ENCODE data around the gene CCDC40. TPM values are rescaled to one million over a fixed set of nuclear protein-coding genes. Genes with fewer than 3 reads are reported as not detected.

CCDC40 gene
- total RNA-seq, 1 experiment from 2014 or later, result 16.3 TPM

GRCh38 chr17:79991140-79991923 lies 45.1 kb upstream of the CCDC40 start:
- ChIA-PET POLR2A (interaction anchor here (0.7 kb wide), 2 partner anchors 16 to 176 kb away, joined by 3 read pairs; no protein-coding TSS in a partner anchor), CTCF (interaction anchor here (0.6 to 5.3 kb wide), 13 partner anchors 14 to 264 kb away, joined by 3 to 42 read pairs (median 4); no protein-coding TSS in a partner anchor)
- peaks cover 58% of the 10 kb centered on the region for H3K4me1 Mint-ChIP-seq

GRCh38 chr17:79991924-79992648 lies 44.4 kb upstream of the CCDC40 start:
- peak overlapping the region; percentile 51; the same call in 1 of the 2 replicates for H3K27ac Mint-ChIP-seq
- DNase-seq (ENCODE audit: low spot score), result no peak
- POLR2A ChIA-PET, result interaction anchor here (0.7 to 1.0 kb wide), 3 partner anchors 17 to 176 kb away, joined by 3 read pairs; partner anchors contain the start of gene CBX4
- H3K4me1 Mint-ChIP-seq, result peaks cover 63% of the 10 kb centered on the region
- H3K9me3 Mint-ChIP-seq, result no peaks in the 10 kb centered on the region
- H3K27me3 Mint-ChIP-seq (ENCODE audit: low read depth), result no peaks in the 10 kb centered on the region
- no peaks in the 10 kb centered on the region for H3K36me3 Mint-ChIP-seq
- ATAC-seq, result peak; percentile 27
- TF ChIP-seq FOXJ3 (CRISPR knock-in tag; IDR thresholded peaks at IDR 0.05; ENCODE audit: borderline replicate concordance) (no peak), SMAD4 (CRISPR knock-in tag; IDR thresholded peaks at IDR 0.05) (no peak), GABPB1 (CRISPR knock-in tag; IDR thresholded peaks at IDR 0.05) (peak; percentile 83), HMGXB4 (CRISPR knock-in tag; IDR thresholded peaks at IDR 0.05) (no peak), SP1 (CRISPR knock-in tag; conservative IDR thresholded peaks at IDR 0.05) (no peak), ZNF423 (CRISPR knock-in tag; IDR thresholded peaks at IDR 0.05) (peak; percentile 69; the same call in 1 of the 2 replicates), NFYB (CRISPR knock-in tag; conservative IDR thresholded peaks at IDR 0.05; ENCODE audit: low read depth) (no peak), ZNF425 (CRISPR knock-in tag; conservative IDR thresholded peaks at IDR 0.05) (no peak), TP53 (CRISPR knock-in tag; IDR thresholded peaks at IDR 0.05) (no peak), SMAD3 (CRISPR knock-in tag; IDR thresholded peaks at IDR 0.05; ENCODE audit: borderline replicate concordance) (no peak), MAX (CRISPR knock-in tag; IDR thresholded peaks at IDR 0.05) (no peak)
- TF ChIP-seq, protein P1, sequence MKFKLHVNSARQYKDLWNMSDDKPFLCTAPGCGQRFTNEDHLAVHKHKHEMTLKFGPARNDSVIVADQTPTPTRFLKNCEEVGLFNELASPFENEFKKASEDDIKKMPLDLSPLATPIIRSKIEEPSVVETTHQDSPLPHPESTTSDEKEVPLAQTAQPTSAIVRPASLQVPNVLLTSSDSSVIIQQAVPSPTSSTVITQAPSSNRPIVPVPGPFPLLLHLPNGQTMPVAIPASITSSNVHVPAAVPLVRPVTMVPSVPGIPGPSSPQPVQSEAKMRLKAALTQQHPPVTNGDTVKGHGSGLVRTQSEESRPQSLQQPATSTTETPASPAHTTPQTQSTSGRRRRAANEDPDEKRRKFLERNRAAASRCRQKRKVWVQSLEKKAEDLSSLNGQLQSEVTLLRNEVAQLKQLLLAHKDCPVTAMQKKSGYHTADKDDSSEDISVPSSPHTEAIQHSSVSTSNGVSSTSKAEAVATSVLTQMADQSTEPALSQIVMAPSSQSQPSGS (CRISPR knock-in tag; IDR thresholded peaks at IDR 0.05; ENCODE audit: borderline replicate concordance, low read depth), result no peak
- H3K4me3 Mint-ChIP-seq, result peak overlapping the region; percentile 62
- CTCF ChIA-PET, result interaction anchor here (0.6 to 5.3 kb wide), 12 partner anchors 16 to 263 kb away, joined by 3 to 42 read pairs (median 4); no protein-coding TSS in a partner anchor

More at GRCh38 chr17:79991140-79991923, 45.1 kb upstream of the CCDC40 start:
- Mint-ChIP-seq H3K9me3 (no peaks in the 10 kb centered on the region), H3K4me3 (peak overlapping the region; percentile 29; the same call in 1 of the 2 replicates), H3K36me3 (no peaks in the 10 kb centered on the region), H3K27me3 (ENCODE audit: low read depth) (no peaks in the 10 kb centered on the region), H3K27ac (peak overlapping the region; percentile 79; the same call in 1 of the 2 replicates)
- ATAC-seq (peak; percentile 82), DNase-seq (ENCODE audit: low spot score) (peak; percentile 87)
- 0 out of 2 replicates have a peak, but pooled peaks have one; percentile 17 for TF ChIP-seq SP1 (CRISPR knock-in tag; conservative IDR thresholded peaks at IDR 0.05)
- TF ChIP-seq, protein P2, sequence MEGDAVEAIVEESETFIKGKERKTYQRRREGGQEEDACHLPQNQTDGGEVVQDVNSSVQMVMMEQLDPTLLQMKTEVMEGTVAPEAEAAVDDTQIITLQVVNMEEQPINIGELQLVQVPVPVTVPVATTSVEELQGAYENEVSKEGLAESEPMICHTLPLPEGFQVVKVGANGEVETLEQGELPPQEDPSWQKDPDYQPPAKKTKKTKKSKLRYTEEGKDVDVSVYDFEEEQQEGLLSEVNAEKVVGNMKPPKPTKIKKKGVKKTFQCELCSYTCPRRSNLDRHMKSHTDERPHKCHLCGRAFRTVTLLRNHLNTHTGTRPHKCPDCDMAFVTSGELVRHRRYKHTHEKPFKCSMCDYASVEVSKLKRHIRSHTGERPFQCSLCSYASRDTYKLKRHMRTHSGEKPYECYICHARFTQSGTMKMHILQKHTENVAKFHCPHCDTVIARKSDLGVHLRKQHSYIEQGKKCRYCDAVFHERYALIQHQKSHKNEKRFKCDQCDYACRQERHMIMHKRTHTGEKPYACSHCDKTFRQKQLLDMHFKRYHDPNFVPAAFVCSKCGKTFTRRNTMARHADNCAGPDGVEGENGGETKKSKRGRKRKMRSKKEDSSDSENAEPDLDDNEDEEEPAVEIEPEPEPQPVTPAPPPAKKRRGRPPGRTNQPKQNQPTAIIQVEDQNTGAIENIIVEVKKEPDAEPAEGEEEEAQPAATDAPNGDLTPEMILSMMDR (IDR thresholded peaks at IDR 0.05), result peak; percentile 15; the same call in 1 of the 2 replicates
- TF ChIP-seq ZNF263 (CRISPR knock-in tag; IDR thresholded peaks at IDR 0.05; ENCODE audit: low read depth), result no peak

Data from WTC11 (cell line).